HK-2 (cell line): ENCODE measurements around the gene NEBL.
"Not testable (repeated sequence)": the region's sequence is repeated elsewhere in the genome, so short reads cannot be mapped to it uniquely, and the experiment has no call there.

Experiments
- DNase-seq: peaks from one replicate; pipeline ENCODE4 v3.0.0-alpha.2; 2018; ENCODE audit not compliant: unreplicated experiment

Gene NEBL

GRCh38 chr10:20897146-20897825, at the start of gene NEBL:
Gene NEBL (minus strand): TSS chr10:20897311. CDS start chr10:20897205, 106 bp downstream.
- DNase-seq: no peak

GRCh38 chr10:20945546-20946332, 48.6 kb upstream of the NEBL start:
- DNase-seq: no peak

- no peak for DNase-seq
Observed at GRCh38 chr10:20944789-20945502, 47.8 kb upstream of the NEBL start.

- not testable (repeated sequence) for DNase-seq
Observed at GRCh38 chr10:20939414-20939813, 42.3 kb upstream of the NEBL start.

GRCh38 chr10:20936396-20936795, 39.3 kb upstream of the NEBL start:
- DNase-seq: no peak

GRCh38 chr10:20935931-20936330, 38.8 kb upstream of the NEBL start:
- no peak for DNase-seq

- DNase-seq: no peak
Observed at GRCh38 chr10:20935301-20935700, 38.2 kb upstream of the NEBL start.

GRCh38 chr10:20933705-20934104, 36.6 kb upstream of the NEBL start:
- DNase-seq: no peak

- no peak for DNase-seq
Observed at GRCh38 chr10:20932606-20933126, 35.6 kb upstream of the NEBL start.

- no peak for DNase-seq
Observed at GRCh38 chr10:20931156-20931795, 34.2 kb upstream of the NEBL start.

- DNase-seq: no peak
Observed at GRCh38 chr10:20927456-20927855, 30.3 kb upstream of the NEBL start.

GRCh38 chr10:20922451-20922850, 25.3 kb upstream of the NEBL start:
- DNase-seq: no peak

- DNase-seq: no peak
Observed at GRCh38 chr10:20922033-20922432, 24.9 kb upstream of the NEBL start.

- DNase-seq: no peak
Observed at GRCh38 chr10:20920061-20920460, 22.9 kb upstream of the NEBL start.

GRCh38 chr10:20919481-20919880, 22.4 kb upstream of the NEBL start:
- DNase-seq: no peak

GRCh38 chr10:20916976-20917375, 19.9 kb upstream of the NEBL start:
- DNase-seq: no peak

GRCh38 chr10:20912969-20913368, 15.9 kb upstream of the NEBL start:
- DNase-seq: no peak

- DNase-seq: no peak
Observed at GRCh38 chr10:20911626-20912025, 14.5 kb upstream of the NEBL start.

GRCh38 chr10:20909801-20910200, 12.7 kb upstream of the NEBL start:
- DNase-seq: no peak

- no peak for DNase-seq
Observed at GRCh38 chr10:20908391-20908790, 11.3 kb upstream of the NEBL start.

- no peak for DNase-seq
Observed at GRCh38 chr10:20903635-20904390, 6.7 kb upstream of the NEBL start.
